Measurements from ENCODE around the gene CORO2B. TPM values are rescaled to one million over a fixed set of nuclear protein-coding genes. Genes with fewer than 3 reads are reported as not detected.

Gene CORO2B
- total and polyA plus RNA-seq, 2 of the 4 experiments (the other 2 are of a cell fraction): 9.3 to 39.3 TPM

DNA sequence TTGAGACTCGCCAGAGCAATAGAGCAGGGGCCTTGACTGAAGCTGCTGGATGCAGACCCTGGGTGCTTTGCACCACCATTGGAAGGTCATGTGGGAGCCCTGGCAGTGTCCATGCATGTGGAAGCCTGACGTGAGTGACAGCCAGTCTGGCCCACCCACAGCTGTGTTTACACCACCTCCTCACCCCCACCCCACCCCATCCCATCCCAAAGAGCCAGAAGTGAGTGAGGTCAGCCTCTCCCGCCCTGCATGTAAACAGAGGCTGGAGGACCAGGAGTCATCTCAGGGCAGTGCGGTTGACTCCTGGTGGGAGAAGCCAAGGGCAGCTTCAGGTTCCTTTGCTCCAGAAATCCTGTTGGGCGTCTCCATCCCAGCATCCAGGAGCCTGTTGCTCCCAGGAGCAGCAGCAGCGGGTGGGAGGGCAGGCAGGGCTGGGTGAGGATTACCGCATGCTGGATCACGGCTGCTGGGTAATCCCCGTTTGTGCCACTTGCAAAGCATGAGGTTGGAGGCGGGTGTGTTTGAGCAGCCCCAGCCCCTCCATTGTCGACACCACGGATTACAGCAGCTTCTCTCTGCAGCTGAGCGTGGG, 44.6 kb downstream of the CORO2B start:
- Histone ChIP-seq H3K9ac (ENCODE audit: low read depth, low read length) (no peak overlapping the region), H4K5ac (ENCODE audit: low read depth, low read length) (peak overlapping the region; percentile 56), H4K8ac (ENCODE audit: low read depth in 2 of 2, low read length in 2 of 2) (0 out of 4 replicates have a peak overlapping the region, but pooled peaks of 1 of the 2 experiments have one; percentile 49), H3K4ac (ENCODE audit: low read depth, low read length) (peak overlapping the region; percentile 54), H2AFZ (replicated peaks; ENCODE audit: low read length, poor library complexity) (peak overlapping the region; percentile 51), H3K14ac (replicated peaks; ENCODE audit: low read depth, low read length) (peak overlapping the region; percentile 62), H2BK5ac (ENCODE audit: low read depth, low read length, poor library complexity, severe bottlenecking) (no peak overlapping the region), H3K9me1 (ENCODE audit: insufficient read depth, low read length) (peaks cover 46% of the 10 kb centered on the region), H3K18ac (ENCODE audit: low read depth, low read length) (peak overlapping the region; percentile 16; the same call in 1 of the 2 replicates), H4K91ac (ENCODE audit: insufficient read depth, low read depth, low read length) (peak overlapping the region; percentile 17; the same call in 1 of the 2 replicates), H3K36me3 (ENCODE audit: control insufficient read depth, insufficient read depth, low read length) (no peaks in the 10 kb centered on the region), H2BK20ac (ENCODE audit: low read depth, low read length) (peak overlapping the region; percentile 33; the same call in 1 of the 2 replicates), H3K4me1 (ENCODE audit: control insufficient read depth, insufficient read depth, low read length) (peaks cover 39% of the 10 kb centered on the region), H2BK15ac (ENCODE audit: low read depth, low read length) (no peak overlapping the region), H3K56ac (ENCODE audit: extremely low read depth, insufficient read depth, low read length) (no peak overlapping the region), H2AK9ac (replicated peaks; ENCODE audit: low read depth, low read length, poor library complexity) (peak overlapping the region; percentile 23), H4K20me1 (ENCODE audit: insufficient read depth, low read length) (peaks cover 3% of the 10 kb centered on the region; the same call in 1 of the 2 replicates), H3K79me1 (ENCODE audit: low read depth in 1 of 2, low read length in 2 of 2) (peaks cover 24 to 83% of the 10 kb centered on the region in 2 experiments), H2BK120ac (ENCODE audit: low read depth, low read length) (peak overlapping the region; percentile 51; the same call in 1 of the 2 replicates), H3K4me2 (ENCODE audit: low read depth, low read length) (peak overlapping the region; percentile 19; the same call in 1 of the 2 replicates), H3K27ac (ENCODE audit: insufficient read depth, low read length) (no peak overlapping the region), H3K4me3 (ENCODE audit: insufficient read depth, low read depth, low read length) (no peak overlapping the region), H3K27me3 (ENCODE audit: control insufficient read depth, insufficient read depth, low read length) (no peaks in the 10 kb centered on the region), H3K23ac (ENCODE audit: low read depth, low read length) (peak overlapping the region; percentile 43; the same call in 1 of the 2 replicates), H3K9me3 (ENCODE audit: control insufficient read depth, insufficient read depth, low read length) (no peaks in the 10 kb centered on the region), H2AK5ac (ENCODE audit: low read depth, low read length) (peak overlapping the region; percentile 82; the same call in 1 of the 2 replicates)
- BruUV-seq (replicated peaks): no TSS peak
- WGBS, 2 experiments (ENCODE audit: extremely low coverage in 2 of 2, insufficient read length in 1 of 2): 20% methylated on average over 1 of the region's 13 CpGs; no CpG with 5 or more reads in 1 of the 2 experiments
- ATAC-seq (ENCODE audit: low read depth) (peak; percentile 29), DNase-seq (peak; percentile 67)
- POLR2A ChIA-PET (ENCODE audit: unreplicated experiment): no interaction called here
- in situ Hi-C loops (cut with MboI; ENCODE audit: low sequenced_read_pairs) (no loop called here), dilution Hi-C loops (cut with HindIII; ENCODE audit: low sequenced_read_pairs, unreplicated experiment) (no loop called here), intact Hi-C loops (cut with micrococcal nuclease) (no loop called here)
- CTCF ChIA-PET: interaction anchor here (0.6 to 2.0 kb wide), 2 partner anchors 50 to 606 kb away, joined by 3 to 4 read pairs; no protein-coding TSS in a partner anchor
- TF ChIP-seq MAZ (IDR thresholded peaks at IDR 0.05; ENCODE audit: borderline replicate concordance, low read depth, low read length) (peak; percentile 60; the same call in 1 of the 2 replicates), FOS (IDR thresholded peaks at IDR 0.05; ENCODE audit: low read depth, low read length) (no peak)
